Renal cortical epithelial cell (primary cell): Measurements from ENCODE around the gene IRX6. TPM values are rescaled to one million over a fixed set of nuclear protein-coding genes. Genes with fewer than 3 reads are reported as not detected.

Experiments
- DNase-seq: peaks from one replicate; pipeline ENCODE4 v3.0.0-alpha.2; 2011; ENCODE audit warnings: low read depth
- total RNA-seq: library from RNA; depleted of rRNA; stranded (reverse); fragments of >200 nt; gene quantifications from 2 replicates; pipeline ENCODE4 v1.2.3, GENCODE V29; 2014

IRX6 gene
- total RNA-seq = 0.10 TPM in 1 of 2 replicates, not detected in the other

- DNase-seq = no peak
These were observed at the start of gene IRX6 for GRCh38 chr16:55323637-55324271. TSS of gene IRX6 (plus strand) at chr16:55324203. CDS start at chr16:55325092, 889 bp downstream.

GRCh38 chr16:55274391-55274790 is 49.6 kb upstream of the IRX6 start:
- no peak for DNase-seq

- no peak for DNase-seq
These were observed 48.8 kb upstream of the IRX6 start for GRCh38 chr16:55275167-55275566.

- no peak for DNase-seq
These were observed 48.1 kb upstream of the IRX6 start for GRCh38 chr16:55275869-55276268.

- DNase-seq = no peak
These were observed 46.5 kb upstream of the IRX6 start for GRCh38 chr16:55277536-55277935.

DNA sequence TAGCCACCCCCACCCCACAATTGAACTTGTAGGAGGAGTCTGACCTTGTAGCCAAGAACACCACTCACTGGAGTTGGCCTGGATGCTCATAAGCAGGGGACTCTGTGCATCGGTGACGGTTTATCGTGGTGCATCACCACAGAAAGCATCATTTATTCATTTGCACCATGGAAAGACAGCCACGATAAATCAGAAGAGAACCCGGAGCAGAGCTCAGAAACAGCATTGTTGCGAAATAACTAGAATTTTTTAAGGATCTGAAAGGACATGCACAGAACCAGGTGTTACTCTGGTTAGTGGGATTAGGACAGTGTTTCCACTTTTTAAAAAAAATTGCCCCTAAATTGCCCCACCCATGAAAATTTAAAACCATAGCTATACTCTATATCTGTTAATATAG is 44.4 kb upstream of the IRX6 start:
- no peak for DNase-seq

DNA sequence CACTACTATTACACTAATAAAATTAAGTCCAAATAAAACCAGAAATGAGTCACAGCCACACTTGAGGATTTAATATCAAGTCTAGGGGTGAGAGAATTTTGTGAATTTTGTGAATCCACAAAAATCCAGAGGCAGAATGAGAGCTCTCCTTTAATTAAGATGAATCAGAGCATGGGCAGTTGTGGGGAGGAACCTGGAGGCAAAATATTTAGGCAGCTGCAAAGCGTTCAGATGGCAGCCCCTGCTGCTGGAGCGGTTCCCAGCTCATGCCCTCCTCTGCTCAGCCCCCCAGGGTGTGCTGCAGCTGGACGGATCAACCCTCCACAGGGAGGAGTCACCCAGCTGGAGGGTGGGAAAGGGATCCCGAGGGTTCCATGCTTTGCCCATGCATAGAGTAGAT is 43.4 kb upstream of the IRX6 start:
- no peak for DNase-seq

DNA sequence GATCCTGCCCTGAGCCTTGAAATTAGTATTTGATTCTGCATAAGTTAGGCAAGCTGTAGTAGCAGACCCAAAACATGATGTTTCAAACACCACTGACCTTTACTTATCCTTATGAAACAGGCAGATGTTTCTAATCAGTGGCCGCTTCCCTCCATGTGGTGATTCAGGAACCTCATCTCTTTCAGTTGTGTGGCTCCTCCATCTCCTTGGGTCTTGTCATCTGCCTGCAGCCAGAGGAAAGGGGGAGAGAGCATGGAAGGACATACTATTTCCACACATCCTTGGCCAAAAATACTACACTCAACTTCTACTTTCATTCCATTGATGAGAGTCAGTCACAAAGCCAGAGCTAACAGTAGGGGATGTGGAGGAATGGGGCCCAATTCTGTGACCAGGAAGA is 41.6 kb upstream of the IRX6 start:
- no peak for DNase-seq

DNA sequence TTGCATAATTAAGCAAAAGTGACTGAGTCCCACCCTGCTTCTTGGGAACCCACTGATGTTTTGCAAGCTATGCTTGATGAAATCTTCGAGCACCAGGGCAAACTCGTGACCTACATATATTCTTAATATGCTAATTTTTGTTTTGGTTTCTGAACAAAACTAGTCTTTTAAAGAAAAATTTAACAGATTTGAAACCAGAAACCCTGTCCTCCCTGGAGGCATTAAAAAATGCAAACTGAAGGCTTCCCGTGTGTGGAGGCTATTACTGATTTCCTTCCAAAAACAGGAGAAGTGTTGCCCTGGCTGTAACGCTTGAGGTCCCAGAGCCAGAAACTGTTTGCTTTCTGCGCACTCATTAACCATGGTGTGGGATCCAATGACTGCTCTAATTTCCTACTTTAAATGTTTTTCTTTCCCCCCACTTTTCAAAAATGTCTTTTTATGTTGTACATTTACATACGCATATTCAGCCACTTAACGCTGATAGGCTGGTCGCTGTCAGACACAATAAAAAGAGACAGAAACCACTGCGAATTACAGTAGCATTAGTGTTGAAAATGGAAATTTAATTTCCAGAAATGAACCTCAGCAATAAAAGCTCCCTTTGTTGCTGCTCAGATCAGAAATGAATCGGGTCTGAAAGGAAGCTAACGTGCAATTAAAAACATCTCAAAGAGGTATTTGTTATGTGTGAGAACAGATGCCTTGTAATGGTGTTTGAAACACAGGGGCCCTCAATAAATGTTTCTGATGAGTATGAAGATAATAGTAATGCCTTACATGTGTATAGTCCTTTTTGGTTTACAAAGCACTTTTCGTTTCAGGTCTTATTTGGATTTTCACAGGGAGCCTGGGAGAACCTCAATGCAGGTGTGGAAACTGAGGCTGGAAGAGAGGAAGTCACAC is 39.9 kb upstream of the IRX6 start:
- DNase-seq = peak; percentile 53

DNA sequence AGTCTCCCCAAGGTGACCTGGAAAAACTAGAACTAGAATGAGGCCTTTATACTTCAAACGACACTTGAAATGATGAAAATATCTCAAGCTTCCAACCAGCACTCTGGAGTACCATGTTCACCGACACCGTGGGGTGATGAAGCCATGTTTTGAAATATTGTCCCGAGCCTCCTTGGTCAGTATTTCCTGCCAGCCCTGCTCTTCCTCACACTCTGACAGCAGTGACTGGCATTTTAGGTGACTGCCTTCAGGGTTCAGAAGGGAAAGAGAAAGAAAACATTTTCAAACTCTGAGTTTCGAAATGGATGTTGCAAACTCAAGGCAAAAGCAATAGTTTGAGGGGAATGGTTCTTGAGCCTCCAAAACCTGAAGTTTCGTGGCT is 39.3 kb upstream of the IRX6 start:
- DNase-seq = no peak

- no peak for DNase-seq
These were observed 38.4 kb upstream of the IRX6 start for GRCh38 chr16:55285586-55285985.

- DNase-seq = no peak
These were observed 34.6 kb upstream of the IRX6 start for GRCh38 chr16:55289353-55289752.

GRCh38 chr16:55291847-55292246 is 32.2 kb upstream of the IRX6 start:
- DNase-seq = no peak

DNA sequence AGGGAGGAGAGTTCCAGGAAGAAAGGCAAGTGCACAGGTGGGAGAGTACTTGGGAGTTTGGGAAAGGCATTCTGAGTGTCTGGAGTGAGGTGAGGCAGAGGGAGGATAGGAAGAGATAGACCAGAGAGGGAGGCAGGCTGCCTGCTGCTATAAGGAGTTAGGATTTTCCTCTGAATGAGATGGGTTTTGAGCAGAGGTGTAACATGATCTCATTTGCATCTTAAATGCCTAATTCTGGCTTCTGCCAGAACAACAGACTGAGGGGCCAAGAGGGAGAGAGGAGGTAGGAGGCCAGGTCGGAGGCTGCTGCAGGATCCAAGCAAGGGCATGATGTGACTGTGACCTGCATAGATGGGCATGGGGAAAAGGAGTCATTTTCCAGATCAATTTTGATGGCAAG is 31.5 kb upstream of the IRX6 start:
- DNase-seq = no peak

- DNase-seq = no peak
These were observed 29.9 kb upstream of the IRX6 start for GRCh38 chr16:55294129-55294528.

DNA sequence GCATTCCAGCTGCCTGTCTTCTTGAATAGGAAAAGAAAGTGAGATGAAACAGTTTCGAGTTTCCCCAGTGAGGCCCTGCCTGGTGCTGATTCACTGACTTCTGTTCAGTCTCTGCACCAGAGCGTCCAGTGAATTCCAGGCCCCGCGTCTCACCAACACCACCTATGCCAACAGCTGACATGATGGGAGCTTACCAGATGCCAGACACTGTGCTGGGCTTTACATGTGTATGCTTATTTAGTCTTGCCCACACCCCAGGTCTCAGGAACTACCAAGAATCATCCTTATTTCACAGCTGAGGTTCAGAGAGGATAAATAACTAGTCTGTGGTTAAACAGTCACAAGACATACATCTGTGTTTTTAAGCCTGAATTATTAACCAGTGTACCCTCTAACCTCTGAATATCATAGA is 29.1 kb upstream of the IRX6 start:
- peak; percentile 50 for DNase-seq

- DNase-seq = peak; percentile 89
These were observed 26.7 kb upstream of the IRX6 start for GRCh38 chr16:55297062-55297909.

DNA sequence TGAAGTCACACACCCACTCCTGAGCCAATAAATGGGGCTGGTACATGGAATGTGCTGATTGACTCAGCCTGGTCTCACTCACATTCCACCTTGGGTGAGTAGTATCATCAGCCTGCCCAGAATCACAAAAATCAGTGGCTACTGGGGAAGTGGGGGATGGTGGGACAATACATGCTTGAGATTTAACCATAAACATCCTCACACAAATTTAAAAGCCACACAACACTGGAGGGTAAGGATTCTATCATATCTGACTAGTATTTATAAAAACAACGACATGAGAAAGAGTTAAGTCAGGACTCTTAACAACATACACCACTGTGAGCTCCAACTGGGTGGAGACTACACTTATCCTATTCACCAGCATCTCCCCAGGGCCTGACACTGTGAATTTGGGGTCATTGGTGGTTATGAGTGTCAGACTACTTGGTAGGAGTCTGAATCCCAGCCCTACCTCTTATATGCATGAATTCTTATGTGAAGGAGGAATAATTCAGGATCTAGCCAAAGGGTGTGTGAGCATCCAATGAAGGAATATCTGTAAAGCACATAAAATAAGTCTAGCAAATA is 26.0 kb upstream of the IRX6 start:
- DNase-seq = peak; percentile 75

DNA sequence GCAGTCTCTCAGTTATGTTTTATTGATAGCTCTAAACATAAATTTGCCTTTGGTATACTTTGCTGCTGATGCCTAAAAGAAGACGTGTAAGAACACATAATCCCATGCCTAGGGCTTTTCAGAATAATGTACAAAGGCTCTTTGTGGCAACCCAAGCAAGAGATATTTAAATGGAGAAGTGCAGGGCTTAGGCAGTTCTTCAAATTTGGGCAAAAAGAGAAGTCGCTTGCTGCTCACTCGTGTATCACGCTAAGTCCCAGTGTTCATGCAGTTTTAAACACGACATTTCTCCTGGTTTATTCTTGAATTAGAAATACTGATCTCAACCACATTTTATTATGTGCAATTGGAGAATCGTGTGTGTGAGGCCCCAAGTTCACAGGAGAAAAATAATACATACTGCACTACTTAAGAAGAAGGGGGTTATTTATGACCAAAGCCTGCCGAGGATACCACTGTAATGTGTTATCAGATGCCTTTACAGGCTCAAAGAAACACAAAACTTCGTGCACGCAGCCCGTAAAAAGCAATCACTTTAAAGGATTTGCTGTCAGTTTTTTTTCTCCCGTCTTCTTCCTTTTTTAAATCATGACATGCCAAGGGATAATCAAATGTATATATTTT is 22.5 kb upstream of the IRX6 start:
- DNase-seq = no peak

DNA sequence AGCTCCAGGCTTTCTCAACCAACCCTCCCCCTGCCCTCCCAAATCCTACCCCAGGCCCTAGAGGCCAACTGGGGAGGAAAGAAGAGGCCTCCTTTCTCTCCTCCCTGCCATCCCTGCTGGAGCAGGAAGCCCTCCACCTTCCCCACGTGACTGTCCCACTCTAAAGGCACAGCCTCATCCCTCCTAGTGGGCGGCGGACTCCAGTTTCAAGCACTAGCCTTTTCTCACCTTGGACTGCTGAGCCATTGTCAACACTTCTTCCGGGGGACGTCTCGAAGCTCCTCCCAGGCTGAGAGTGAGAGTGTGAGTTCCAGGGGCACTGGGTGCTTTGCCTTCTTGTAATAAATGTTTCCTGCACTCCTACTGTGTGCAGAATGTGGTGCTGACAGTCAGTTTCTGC is 21.4 kb upstream of the IRX6 start:
- DNase-seq = no peak

- no peak for DNase-seq
These were observed 15.0 kb upstream of the IRX6 start for GRCh38 chr16:55308973-55309372.

DNA sequence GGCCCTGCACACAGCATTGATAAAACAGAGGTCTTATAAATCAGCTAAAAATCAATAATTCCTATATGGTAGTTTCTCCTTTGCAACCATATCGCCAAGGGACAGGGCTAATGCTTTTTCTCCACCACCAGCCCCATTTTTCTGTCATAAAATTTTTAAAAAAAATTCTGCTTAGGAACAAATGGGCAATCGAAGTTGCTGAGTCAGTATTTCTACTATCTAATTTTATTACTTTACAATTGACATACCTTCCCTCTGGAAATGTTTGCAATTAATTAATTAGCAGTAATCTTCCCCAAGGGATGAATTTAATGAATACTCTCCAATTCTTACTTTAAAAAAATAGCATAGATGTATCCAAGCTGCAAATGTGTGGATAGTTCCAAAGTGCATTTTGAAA is 1.7 kb upstream of the IRX6 start:
- no peak for DNase-seq
